GM12864 (cell line): ENCODE results near the gene HARS2.
"Not testable (repeated sequence)": the region's sequence is repeated elsewhere in the genome, so short reads cannot be mapped to it uniquely, and the experiment has no call there.

Source experiments
- DNase-seq: peaks from one replicate; pipeline ENCODE4 v3.0.0-alpha.2; 2011; ENCODE audit warnings: low read depth
- H3K4me3 ChIP-seq: 2 replicates; pipeline ENCODE4 v1.5.1; 2011; ENCODE audit warnings: mild to moderate bottlenecking, low read depth, low read length, control low read depth
- CTCF ChIP-seq: IDR thresholded peaks from 2 replicates; pipeline ENCODE4 v1.5.1; 2011; ENCODE audit warnings: low read depth, mild to moderate bottlenecking, moderate library complexity, low read length, control low read depth, inconsistent platforms; ENCODE audit errors: missing control alignments

HARS2 gene

GRCh38 chr5:140690941-140691924 lies at the start of gene HARS2, which contains the start of gene HARS1:
Gene HARS2 (plus strand): TSS chr5:140691455. CDS start chr5:140691649, 194 bp downstream.
Gene HARS1 (minus strand): TSS chr5:140691370. CDS start chr5:140691304, 66 bp downstream.
- DNase-seq, result peak; percentile 83
- H3K4me3 ChIP-seq, result peak within 1 kb of the TSS; percentile 89
- no peak for TF ChIP-seq CTCF

- H3K4me3 ChIP-seq, result no peak overlapping the region
- no peak for TF ChIP-seq CTCF
- no peak for DNase-seq
Measured at GRCh38 chr5:140641716-140642115, 49.5 kb upstream of the HARS2 start.

GRCh38 chr5:140642718-140643117 lies 48.5 kb upstream of the HARS2 start:
- DNase-seq, result no peak
- TF ChIP-seq CTCF, result no peak
- no peak overlapping the region for H3K4me3 ChIP-seq

- H3K4me3 ChIP-seq, result peak overlapping the region; percentile 97
- TF ChIP-seq CTCF, result no peak
- no peak for DNase-seq
Measured at GRCh38 chr5:140647042-140647419, 44.2 kb upstream of the HARS2 start.

GRCh38 chr5:140658870-140659269 lies 32.4 kb upstream of the HARS2 start:
- no peak for DNase-seq
- no peak overlapping the region for H3K4me3 ChIP-seq
- TF ChIP-seq CTCF, result no peak

- DNase-seq, H3K4me3 ChIP-seq: not testable (repeated sequence)
Measured at GRCh38 chr5:140660371-140660770, 30.9 kb upstream of the HARS2 start.

- DNase-seq, result no peak
- peak overlapping the region; percentile 87 for H3K4me3 ChIP-seq
- TF ChIP-seq CTCF, result no peak
Measured at GRCh38 chr5:140664030-140664358, 27.3 kb upstream of the HARS2 start.
